Fibroblast of pulmonary artery (primary cell): ENCODE measurements around the gene SRCIN1.

Experiments used
- DNase-seq: peaks from one replicate; pipeline ENCODE4 v3.0.0-alpha.2; 2010; ENCODE audit warnings: low read depth
- H3K4me3 ChIP-seq: replicated peaks from 2 replicates; pipeline ENCODE4 v1.5.1; 2011; ENCODE audit warnings: low read depth, mild to moderate bottlenecking, control low read depth, low read length, moderate library complexity
- TF ChIP-seq, protein P1 (sequence below): IDR thresholded peaks from 2 replicates; pipeline ENCODE4 v1.5.1; 2011; ENCODE audit warnings: mild to moderate bottlenecking, control low read depth, low read length, inconsistent platforms; ENCODE audit errors: missing control alignments

SRCIN1 gene

GRCh38 chr17:38606646-38607611 lies 1.2 kb upstream of the SRCIN1 start:
- no peak for DNase-seq
- H3K4me3 ChIP-seq: no peak overlapping the region
- TF ChIP-seq, protein P1, sequence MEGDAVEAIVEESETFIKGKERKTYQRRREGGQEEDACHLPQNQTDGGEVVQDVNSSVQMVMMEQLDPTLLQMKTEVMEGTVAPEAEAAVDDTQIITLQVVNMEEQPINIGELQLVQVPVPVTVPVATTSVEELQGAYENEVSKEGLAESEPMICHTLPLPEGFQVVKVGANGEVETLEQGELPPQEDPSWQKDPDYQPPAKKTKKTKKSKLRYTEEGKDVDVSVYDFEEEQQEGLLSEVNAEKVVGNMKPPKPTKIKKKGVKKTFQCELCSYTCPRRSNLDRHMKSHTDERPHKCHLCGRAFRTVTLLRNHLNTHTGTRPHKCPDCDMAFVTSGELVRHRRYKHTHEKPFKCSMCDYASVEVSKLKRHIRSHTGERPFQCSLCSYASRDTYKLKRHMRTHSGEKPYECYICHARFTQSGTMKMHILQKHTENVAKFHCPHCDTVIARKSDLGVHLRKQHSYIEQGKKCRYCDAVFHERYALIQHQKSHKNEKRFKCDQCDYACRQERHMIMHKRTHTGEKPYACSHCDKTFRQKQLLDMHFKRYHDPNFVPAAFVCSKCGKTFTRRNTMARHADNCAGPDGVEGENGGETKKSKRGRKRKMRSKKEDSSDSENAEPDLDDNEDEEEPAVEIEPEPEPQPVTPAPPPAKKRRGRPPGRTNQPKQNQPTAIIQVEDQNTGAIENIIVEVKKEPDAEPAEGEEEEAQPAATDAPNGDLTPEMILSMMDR: no peak

DNA sequence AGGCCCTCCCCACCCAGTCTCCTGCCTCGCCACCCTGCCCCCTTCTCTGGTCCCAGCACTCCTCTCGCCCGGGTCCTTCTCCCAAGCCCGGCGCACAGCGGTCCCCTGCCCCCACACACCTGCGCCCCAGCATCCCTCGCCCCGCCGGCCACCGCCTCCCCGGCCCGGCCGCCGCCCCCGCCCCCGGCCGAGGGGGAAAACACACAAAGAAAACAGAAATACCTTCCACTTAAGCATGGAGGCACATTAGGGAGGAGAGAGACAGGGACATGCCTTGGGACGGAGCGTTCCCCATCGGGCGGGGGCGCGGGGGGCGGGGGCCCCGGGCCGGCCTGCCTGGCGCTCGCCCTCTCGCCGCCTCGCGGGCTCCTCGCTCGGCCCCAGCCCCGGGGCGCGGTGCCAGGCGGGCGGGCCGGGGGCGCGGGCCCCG lies 326 bp downstream of the SRCIN1 start:
- TF ChIP-seq, protein P1: no peak
- DNase-seq: no peak
- no peak overlapping the region for H3K4me3 ChIP-seq

- H3K4me3 ChIP-seq: no peak overlapping the region
- DNase-seq: no peak
- TF ChIP-seq, protein P1: no peak
Observed at GRCh38 chr17:38604479-38605403, 1.0 kb downstream of the SRCIN1 start.

DNA sequence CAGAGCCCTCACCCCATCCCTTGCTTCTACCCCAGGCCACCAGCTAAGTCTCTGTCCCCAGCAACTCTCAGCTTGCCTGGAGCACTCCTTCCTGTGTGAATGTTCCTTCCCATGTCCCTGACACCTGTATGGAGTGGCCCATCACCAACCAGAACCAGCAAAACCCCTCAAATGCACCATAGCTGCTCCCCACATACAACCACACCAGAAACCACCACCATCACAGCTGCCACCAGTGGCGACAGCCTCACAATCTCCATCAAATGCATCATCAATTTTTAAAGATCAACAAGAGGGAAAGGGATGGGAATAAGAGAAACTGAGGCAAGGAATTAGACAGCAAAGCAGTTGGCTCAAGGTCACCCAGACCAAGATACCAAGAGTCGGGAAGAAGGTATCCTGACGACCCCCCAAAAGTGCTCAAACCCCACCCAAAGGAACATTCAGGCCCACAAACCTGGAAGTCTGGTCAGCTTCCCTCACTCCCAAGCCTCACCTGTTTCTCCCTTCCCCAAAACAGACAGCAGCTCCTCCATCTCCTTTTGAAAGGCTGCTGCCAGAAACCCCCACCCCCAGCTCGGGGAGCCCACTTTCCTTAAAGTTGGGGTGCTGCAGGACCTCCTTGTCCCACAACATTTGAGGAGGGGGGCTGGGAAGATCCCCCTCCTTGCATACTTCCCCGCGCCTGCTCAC lies 1.8 kb downstream of the SRCIN1 start:
- no peak for DNase-seq
- H3K4me3 ChIP-seq: no peak overlapping the region
- TF ChIP-seq, protein P1: no peak

DNA sequence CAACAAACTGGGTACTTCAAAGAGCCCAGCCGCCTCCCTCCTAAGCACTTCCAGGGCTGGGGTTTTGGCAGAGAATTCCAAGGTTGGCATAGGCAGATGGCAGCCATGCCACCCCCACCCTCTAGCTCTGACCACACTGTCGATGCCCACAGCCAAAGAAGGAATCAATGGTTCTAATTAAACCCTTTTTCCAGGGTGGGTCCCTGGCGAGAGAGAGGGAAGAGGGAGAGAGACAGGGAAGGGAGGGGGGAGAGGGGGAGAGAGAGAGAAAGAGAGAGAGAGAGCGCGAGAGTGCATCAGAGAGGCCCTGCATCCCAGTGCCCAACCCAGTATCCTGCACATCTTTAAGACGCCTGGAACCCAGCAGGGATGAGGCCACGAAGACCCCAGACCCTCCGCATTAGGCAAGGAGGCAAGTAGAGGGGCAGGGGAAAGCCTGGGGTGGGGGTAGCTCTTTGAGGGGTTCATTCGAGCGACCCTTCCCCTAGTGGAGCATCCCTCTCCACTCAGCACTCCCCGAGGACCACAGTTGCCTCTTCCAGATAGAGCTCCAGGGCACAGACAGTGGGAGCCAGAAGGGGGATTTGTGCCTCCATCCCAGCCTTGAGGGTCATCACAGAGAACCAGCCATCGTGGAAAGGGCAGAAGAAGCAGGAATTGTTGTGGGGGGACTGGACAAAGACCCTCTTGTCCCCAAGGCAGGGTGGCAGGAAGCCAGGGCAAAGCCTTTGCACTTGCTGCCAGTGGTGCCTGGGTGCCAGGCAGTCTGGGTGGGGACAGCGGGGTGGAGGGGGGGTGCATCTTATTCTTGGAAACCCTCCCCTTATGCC lies 2.6 kb downstream of the SRCIN1 start:
- H3K4me3 ChIP-seq: no peak overlapping the region
- TF ChIP-seq, protein P1: no peak
- DNase-seq: no peak

DNA sequence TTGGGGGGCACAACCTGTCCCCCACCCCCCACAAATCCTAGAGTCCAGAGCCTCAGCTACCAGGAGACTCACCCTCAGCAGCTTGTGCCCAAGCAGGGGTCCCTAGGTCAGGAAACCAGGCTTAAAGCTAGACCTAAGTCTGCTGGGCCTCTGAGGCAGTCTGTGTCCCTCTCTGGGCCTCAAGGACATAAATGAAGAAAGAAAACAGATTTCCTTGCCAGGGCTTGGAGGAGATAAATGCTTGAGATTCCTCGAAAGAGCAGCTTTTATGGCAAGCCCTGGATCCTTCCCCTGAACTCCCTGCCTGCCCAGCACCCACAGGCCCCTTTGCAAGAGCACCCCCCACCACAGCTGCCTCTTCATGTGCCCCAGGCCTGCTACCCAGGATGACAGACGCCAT lies 3.3 kb downstream of the SRCIN1 start:
- no peak for DNase-seq
- TF ChIP-seq, protein P1: no peak
- H3K4me3 ChIP-seq: no peak overlapping the region
